Hematopoietic multipotent progenitor cell treated with erythropoietin and hydrocortisone succinate and interleukin-3 and kit ligand, for 6 days (in vitro differentiated cells): ENCODE results near the gene MAP4K3.
A peak's percentile ranks its signal among the peaks of the same experiment; 100 is the strongest.
"Not testable (repeated sequence)": the region's sequence is repeated elsewhere in the genome, so short reads cannot be mapped to it uniquely, and the experiment has no call there.

ENCODE experiments used
- DNase-seq: peaks from one replicate; pipeline ENCODE4 v3.0.0-alpha.2; 2015

The MAP4K3 gene

GRCh38 chr2:39368376-39368775 is 68.7 kb downstream of the MAP4K3 start:
- no peak for DNase-seq

GRCh38 chr2:39362595-39362994 is 74.5 kb downstream of the MAP4K3 start:
- no peak for DNase-seq

- no peak for DNase-seq
Observed at GRCh38 chr2:39361511-39361910, 75.6 kb downstream of the MAP4K3 start.

GRCh38 chr2:39360342-39360741 is 76.7 kb downstream of the MAP4K3 start:
- DNase-seq: not testable (repeated sequence)

GRCh38 chr2:39359453-39360038 is 77.5 kb downstream of the MAP4K3 start:
- no peak for DNase-seq

GRCh38 chr2:39356922-39357639 is 80.0 kb downstream of the MAP4K3 start:
- no peak for DNase-seq

- DNase-seq: no peak
Observed at GRCh38 chr2:39350658-39351057, 86.4 kb downstream of the MAP4K3 start.

GRCh38 chr2:39338502-39338901 is 98.6 kb downstream of the MAP4K3 start:
- DNase-seq: peak; percentile 74

GRCh38 chr2:39335930-39336329 is 101.2 kb downstream of the MAP4K3 start:
- DNase-seq: no peak

GRCh38 chr2:39334978-39335377 is 102.1 kb downstream of the MAP4K3 start:
- DNase-seq: no peak

- no peak for DNase-seq
Observed at GRCh38 chr2:39334529-39334928, 102.6 kb downstream of the MAP4K3 start.

GRCh38 chr2:39326644-39327043 is 110.4 kb downstream of the MAP4K3 start:
- no peak for DNase-seq

GRCh38 chr2:39325966-39326365 is 111.1 kb downstream of the MAP4K3 start:
- DNase-seq: no peak

GRCh38 chr2:39321056-39322035 is 115.7 kb downstream of the MAP4K3 start:
- not testable (repeated sequence) for DNase-seq

GRCh38 chr2:39320162-39320561 is 116.9 kb downstream of the MAP4K3 start:
- no peak for DNase-seq

GRCh38 chr2:39313575-39313974 is 123.5 kb downstream of the MAP4K3 start:
- DNase-seq: no peak

- DNase-seq: no peak
Observed at GRCh38 chr2:39311469-39311868, 125.6 kb downstream of the MAP4K3 start.

- no peak for DNase-seq
Observed at GRCh38 chr2:39308778-39309177, 128.3 kb downstream of the MAP4K3 start.

- no peak for DNase-seq
Observed at GRCh38 chr2:39306626-39307025, 130.5 kb downstream of the MAP4K3 start.

- DNase-seq: no peak
Observed at GRCh38 chr2:39304729-39305128, 132.4 kb downstream of the MAP4K3 start.

GRCh38 chr2:39304200-39304599 is 132.9 kb downstream of the MAP4K3 start:
- DNase-seq: no peak

- DNase-seq: no peak
Observed at GRCh38 chr2:39301352-39301751, 135.7 kb downstream of the MAP4K3 start.
